ENCODE data around the gene EYA2. TPM values are rescaled to one million over a fixed set of nuclear protein-coding genes. Genes with fewer than 3 reads are reported as not detected.

Gene EYA2
- total RNA-seq, 1 donor from 2014 or later: 1.8 TPM

- no peaks in the 10 kb centered on the region for H3K27me3 ChIP-seq
- peaks cover 4% of the 10 kb centered on the region for H3F3A ChIP-seq (ENCODE audit: low read depth)
- no peaks in the 10 kb centered on the region for H3K9me3 ChIP-seq (ENCODE audit: low read depth)
- H3K27ac ChIP-seq: no peak overlapping the region
- no peak overlapping the region for H2AFZ ChIP-seq (replicated peaks)
- Mint-ChIP-seq H3K36me3 (no peaks in the 10 kb centered on the region), H3K4me3 (no peak overlapping the region), H3K27ac (no peak overlapping the region), H3K27me3 (ENCODE audit: insufficient read depth, low read depth) (peaks cover 2% of the 10 kb centered on the region), H3K9me3 (peaks cover 17% of the 10 kb centered on the region), H3K4me1 (no peaks in the 10 kb centered on the region)
- no peak overlapping the region for H3K9ac ChIP-seq
- H3K4me2 ChIP-seq: no peak overlapping the region
- no peak overlapping the region for H3K4me3 ChIP-seq
- H3K79me2 ChIP-seq (ENCODE audit: low read depth): no peaks in the 10 kb centered on the region
- no peaks in the 10 kb centered on the region for H3K36me3 ChIP-seq
- H4K20me1 ChIP-seq (ENCODE audit: low read depth): no peaks in the 10 kb centered on the region
- H3K4me1 ChIP-seq: peaks cover 19% of the 10 kb centered on the region
- no peak for DNase-seq (ENCODE audit: low spot score)
- TF ChIP-seq EZH2phosphoT487 (IDR thresholded peaks at IDR 0.05): no peak
- TF ChIP-seq CTCF (IDR thresholded peaks at IDR 0.05): no peak
These were observed 148.4 kb downstream of the EYA2 start for GRCh38 chr20:47043086-47043485.

- Mint-ChIP-seq H3K27me3 (ENCODE audit: insufficient read depth, low read depth) (peaks cover 4% of the 10 kb centered on the region), H3K9me3 (peaks cover 17% of the 10 kb centered on the region), H3K27ac (no peak overlapping the region), H3K36me3 (no peaks in the 10 kb centered on the region), H3K4me3 (no peak overlapping the region), H3K4me1 (no peaks in the 10 kb centered on the region)
- Histone ChIP-seq H3K9me3 (ENCODE audit: low read depth) (no peaks in the 10 kb centered on the region), H2AFZ (replicated peaks) (no peak overlapping the region), H3K4me3 (no peak overlapping the region), H3F3A (ENCODE audit: low read depth) (peaks cover 4% of the 10 kb centered on the region), H3K79me2 (ENCODE audit: low read depth) (no peaks in the 10 kb centered on the region), H3K4me1 (peaks cover 19% of the 10 kb centered on the region), H3K9ac (no peak overlapping the region), H3K27me3 (no peaks in the 10 kb centered on the region), H3K27ac (no peak overlapping the region), H3K36me3 (no peaks in the 10 kb centered on the region), H4K20me1 (ENCODE audit: low read depth) (no peaks in the 10 kb centered on the region), H3K4me2 (no peak overlapping the region)
- no peak for TF ChIP-seq EZH2 (IDR thresholded peaks at IDR 0.05)
- DNase-seq (ENCODE audit: low spot score): no peak
These were observed 150.3 kb downstream of the EYA2 start for GRCh38 chr20:47044938-47045337.

GRCh38 chr20:47048054-47048453 lies 153.4 kb downstream of the EYA2 start:
- H3K4me2 ChIP-seq: no peak overlapping the region
- no peak overlapping the region for H3K9ac ChIP-seq
- Mint-ChIP-seq H3K36me3 (no peaks in the 10 kb centered on the region), H3K4me3 (no peak overlapping the region), H3K4me1 (peaks cover 11% of the 10 kb centered on the region), H3K27me3 (ENCODE audit: insufficient read depth, low read depth) (peaks cover 7% of the 10 kb centered on the region), H3K9me3 (peaks cover 17% of the 10 kb centered on the region), H3K27ac (no peak overlapping the region)
- H3F3A ChIP-seq (ENCODE audit: low read depth): no peaks in the 10 kb centered on the region
- no peaks in the 10 kb centered on the region for H3K27me3 ChIP-seq
- H3K36me3 ChIP-seq: no peaks in the 10 kb centered on the region
- no peaks in the 10 kb centered on the region for H3K79me2 ChIP-seq (ENCODE audit: low read depth)
- DNase-seq (ENCODE audit: low spot score): no peak
- no peak for TF ChIP-seq EZH2phosphoT487 (IDR thresholded peaks at IDR 0.05)
- TF ChIP-seq EZH2 (IDR thresholded peaks at IDR 0.05): no peak
- no peak for TF ChIP-seq CTCF (IDR thresholded peaks at IDR 0.05)
- H2AFZ ChIP-seq (replicated peaks): no peak overlapping the region
- H4K20me1 ChIP-seq (ENCODE audit: low read depth): no peaks in the 10 kb centered on the region
- H3K9me3 ChIP-seq (ENCODE audit: low read depth): no peaks in the 10 kb centered on the region
- no peak overlapping the region for H3K27ac ChIP-seq
- no peak overlapping the region for H3K4me3 ChIP-seq
- peaks cover 2% of the 10 kb centered on the region for H3K4me1 ChIP-seq

GRCh38 chr20:47049771-47050170 lies 155.1 kb downstream of the EYA2 start:
- no peak overlapping the region for H3K4me3 ChIP-seq
- H3K79me2 ChIP-seq (ENCODE audit: low read depth): no peaks in the 10 kb centered on the region
- Mint-ChIP-seq H3K36me3 (no peaks in the 10 kb centered on the region), H3K9me3 (peaks cover 19% of the 10 kb centered on the region), H3K4me3 (no peak overlapping the region), H3K27ac (peak overlapping the region; percentile 34), H3K27me3 (ENCODE audit: insufficient read depth, low read depth) (peaks cover 7% of the 10 kb centered on the region), H3K4me1 (peaks cover 11% of the 10 kb centered on the region)
- H4K20me1 ChIP-seq (ENCODE audit: low read depth): no peaks in the 10 kb centered on the region
- H3K27me3 ChIP-seq: no peaks in the 10 kb centered on the region
- no peak overlapping the region for H3K27ac ChIP-seq
- no peak overlapping the region for H3K9ac ChIP-seq
- H3F3A ChIP-seq (ENCODE audit: low read depth): no peaks in the 10 kb centered on the region
- TF ChIP-seq CTCF (IDR thresholded peaks at IDR 0.05) (no peak), EZH2phosphoT487 (IDR thresholded peaks at IDR 0.05) (no peak), EZH2 (IDR thresholded peaks at IDR 0.05) (no peak)
- DNase-seq (ENCODE audit: low spot score): no peak
- H3K4me1 ChIP-seq: no peaks in the 10 kb centered on the region
- H3K9me3 ChIP-seq (ENCODE audit: low read depth): no peaks in the 10 kb centered on the region
- no peak overlapping the region for H2AFZ ChIP-seq (replicated peaks)
- no peak overlapping the region for H3K4me2 ChIP-seq
- H3K36me3 ChIP-seq: no peaks in the 10 kb centered on the region
